Measurements from ENCODE around the gene ATP6V0A1.

DNA sequence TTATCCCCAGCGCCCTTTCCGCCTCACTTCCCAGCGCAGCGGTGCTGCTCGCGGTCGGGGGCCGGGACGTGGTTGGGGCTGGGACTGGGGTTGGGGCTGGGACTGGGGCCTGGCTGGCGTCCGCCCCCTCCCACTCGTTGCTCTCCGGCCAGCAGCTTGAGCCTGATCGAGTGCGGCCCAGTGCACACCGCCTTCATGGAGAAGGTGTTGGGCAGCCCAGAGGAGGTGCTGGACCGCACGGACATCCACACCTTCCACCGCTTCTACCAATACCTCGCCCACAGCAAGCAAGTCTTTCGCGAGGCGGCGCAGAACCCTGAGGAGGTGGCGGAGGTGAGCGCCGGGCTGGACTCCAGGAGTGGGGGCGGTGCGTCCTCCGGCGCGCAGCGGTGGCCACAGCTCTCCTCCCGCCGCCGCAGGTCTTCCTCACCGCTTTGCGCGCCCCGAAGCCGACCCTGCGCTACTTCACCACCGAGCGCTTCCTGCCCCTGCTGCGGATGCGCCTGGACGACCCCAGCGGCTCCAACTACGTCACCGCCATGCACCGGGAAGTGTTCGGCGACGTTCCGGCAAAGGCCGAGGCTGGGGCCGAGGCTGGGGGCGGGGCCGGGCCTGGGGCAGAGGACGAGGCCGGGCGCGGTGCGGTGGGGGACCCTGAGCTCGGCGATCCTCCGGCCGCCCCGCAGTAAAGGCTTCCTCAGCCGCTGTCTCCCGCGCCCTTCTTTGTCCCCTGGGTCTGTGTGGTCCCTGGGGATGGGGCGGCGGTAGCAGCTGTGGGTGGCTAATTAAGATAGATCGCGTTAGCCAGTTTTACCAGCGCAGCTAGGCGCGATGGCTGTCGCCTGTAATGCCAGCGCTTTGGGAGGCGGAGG is 95.8 kb downstream of the ATP6V0A1 start:
- TF ChIP-seq CTCF (IDR thresholded peaks at IDR 0.05), result no peak
- no peak for TF ChIP-seq POLR2A (IDR thresholded peaks at IDR 0.05)

Measured in testis (tissue), 2 donors.